NCI-H1694 (cell line): ENCODE results near the gene TMEM259.

Source experiments
- DNase-seq: peaks from one replicate; lab custom pipeline; 2025; lab: John Stamatoyannopoulos, UW

The TMEM259 gene

DNA sequence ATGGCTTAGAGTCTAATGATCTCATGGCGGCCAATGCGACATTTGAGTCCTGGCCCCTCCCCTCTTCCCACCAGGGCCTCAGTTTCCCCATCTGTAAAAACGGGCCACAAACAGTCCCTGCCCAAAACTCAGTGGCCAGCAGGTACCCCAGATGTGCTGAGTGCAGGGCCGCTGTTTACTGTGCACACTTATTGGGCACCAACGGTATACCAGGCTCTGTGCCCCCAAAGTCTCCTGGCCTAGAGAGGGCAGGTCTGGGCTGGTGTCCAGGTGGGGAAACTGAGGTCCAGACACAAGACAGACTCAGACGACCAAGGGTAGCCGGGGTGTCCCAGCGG lies 60.4 kb downstream of the TMEM259 start:
- DNase-seq = no peak

DNA sequence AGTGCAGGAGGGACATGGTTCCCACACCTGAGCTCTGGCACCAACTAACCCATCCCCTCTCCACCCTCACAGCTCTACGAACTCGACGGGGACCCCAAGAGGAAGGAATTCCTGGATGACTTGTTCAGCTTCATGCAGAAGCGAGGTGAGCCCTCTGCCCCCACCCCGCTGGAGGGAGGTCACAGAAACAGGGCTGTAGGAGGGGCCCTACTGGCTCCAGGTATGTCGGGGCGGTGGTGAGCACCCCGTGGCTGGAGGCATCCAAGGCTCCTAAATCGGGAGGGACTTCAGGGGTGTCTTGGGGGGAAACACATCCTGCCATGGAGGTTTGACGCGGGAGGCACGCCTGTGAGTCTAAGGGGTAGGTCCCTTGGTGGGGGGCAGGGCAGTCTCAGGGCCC lies 60.9 kb downstream of the TMEM259 start:
- no peak for DNase-seq
